Stimulated activated CD4-positive, alpha-beta T cell treated with anti-CD3 and anti-CD28 coated beads, Interleukin-4, amount 100 ng/mL, for 24 hours (primary cell): ENCODE measurements around the gene SLC30A5.
"Not testable (repeated sequence)": the region's sequence is repeated elsewhere in the genome, so short reads cannot be mapped to it uniquely, and the experiment has no call there.

Experiments used
- DNase-seq: peaks from one replicate; pipeline ENCODE4 v3.0.0-alpha.2; 2020

SLC30A5 gene

GRCh38 chr5:69105996-69106906 lies 12.4 kb downstream of the SLC30A5 start:
- DNase-seq, result no peak

- not testable (repeated sequence) for DNase-seq
Observed at GRCh38 chr5:69108367-69108766, 14.6 kb downstream of the SLC30A5 start.

GRCh38 chr5:69113851-69114250 lies 20.0 kb downstream of the SLC30A5 start:
- no peak for DNase-seq

- no peak for DNase-seq
Observed at GRCh38 chr5:69115526-69115925, 21.7 kb downstream of the SLC30A5 start.

GRCh38 chr5:69129413-69129812 lies 35.6 kb downstream of the SLC30A5 start:
- no peak for DNase-seq

- DNase-seq, result no peak
Observed at GRCh38 chr5:69130241-69130640, 36.4 kb downstream of the SLC30A5 start.

GRCh38 chr5:69131304-69131703 lies 37.5 kb downstream of the SLC30A5 start:
- DNase-seq, result no peak

GRCh38 chr5:69134126-69134525 lies 40.3 kb downstream of the SLC30A5 start:
- DNase-seq, result no peak

- no peak for DNase-seq
Observed at GRCh38 chr5:69136293-69136692, 42.5 kb downstream of the SLC30A5 start.

- DNase-seq, result not testable (repeated sequence)
Observed at GRCh38 chr5:69137208-69137607, 43.4 kb downstream of the SLC30A5 start.

GRCh38 chr5:69137807-69138206 lies 44.0 kb downstream of the SLC30A5 start:
- DNase-seq, result no peak

- no peak for DNase-seq
Observed at GRCh38 chr5:69138766-69139165, 45.0 kb downstream of the SLC30A5 start.

- DNase-seq, result not testable (repeated sequence)
Observed at GRCh38 chr5:69140239-69140638, 46.4 kb downstream of the SLC30A5 start.

GRCh38 chr5:69140827-69141226 lies 47.0 kb downstream of the SLC30A5 start:
- no peak for DNase-seq

- not testable (repeated sequence) for DNase-seq
Observed at GRCh38 chr5:69148576-69148975, 54.8 kb downstream of the SLC30A5 start.

- DNase-seq, result no peak
Observed at GRCh38 chr5:69148981-69149675, 55.3 kb downstream of the SLC30A5 start.

GRCh38 chr5:69149676-69150010 lies 55.8 kb downstream of the SLC30A5 start:
- DNase-seq, result no peak

- DNase-seq, result no peak
Observed at GRCh38 chr5:69152731-69153130, 58.9 kb downstream of the SLC30A5 start.

- no peak for DNase-seq
Observed at GRCh38 chr5:69156456-69156855, 62.6 kb downstream of the SLC30A5 start.

GRCh38 chr5:69158039-69158438 lies 64.2 kb downstream of the SLC30A5 start:
- DNase-seq, result no peak

- no peak for DNase-seq
Observed at GRCh38 chr5:69160651-69161050, 66.8 kb downstream of the SLC30A5 start.

- DNase-seq, result peak; percentile 98
Observed at GRCh38 chr5:69166686-69167492, 73.1 kb downstream of the SLC30A5 start, which contains the start of gene CCNB1. TSS of gene CCNB1 (plus strand) at chr5:69167150. CDS start at chr5:69167263, 113 bp downstream.

- no peak for DNase-seq
Observed at GRCh38 chr5:69167493-69167855, 73.7 kb downstream of the SLC30A5 start.
